ENCODE data around the gene NMNAT2.

NMNAT2 gene

DNA sequence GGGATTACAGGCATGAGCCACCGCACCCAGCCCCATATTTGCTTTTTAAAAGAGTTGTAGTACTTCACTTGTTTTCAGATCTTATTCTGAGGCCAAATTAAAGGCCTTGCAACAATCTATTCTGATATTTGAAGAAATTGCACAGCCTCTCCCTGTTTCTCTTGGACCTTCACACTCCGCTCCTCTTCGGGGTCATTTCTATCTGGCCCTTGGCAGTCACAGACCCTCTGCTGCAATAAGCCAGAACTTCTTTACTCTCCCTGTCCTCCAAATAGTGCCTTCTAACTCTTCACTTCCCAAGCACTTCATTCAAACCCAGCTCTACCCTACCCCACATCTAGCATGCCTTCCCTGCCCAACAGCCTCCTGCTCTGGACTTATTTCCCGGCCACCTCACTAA lies 121.4 kb downstream of the NMNAT2 start:
- H3K27ac ChIP-seq (ENCODE audit: low read depth, low read length), result no peak overlapping the region
- no peaks in the 10 kb centered on the region for H3K27me3 ChIP-seq (ENCODE audit: insufficient read depth, low read length)
- H3K4me1 ChIP-seq (ENCODE audit: insufficient read depth, low read length), result peaks cover 23% of the 10 kb centered on the region
- WGBS, result 93% methylated on average over 4 of the region's 4 CpGs
- H3K9me3 ChIP-seq (ENCODE audit: insufficient read depth, low read depth, low read length), result no peaks in the 10 kb centered on the region
- H3K9ac ChIP-seq (ENCODE audit: low read depth, low read length), result no peak overlapping the region
- no peaks in the 10 kb centered on the region for H3K36me3 ChIP-seq (ENCODE audit: insufficient read depth, low read length)
- H3K4me3 ChIP-seq (ENCODE audit: low read length), result no peak overlapping the region

GRCh38 chr1:183295521-183295920 lies 122.7 kb downstream of the NMNAT2 start:
- WGBS, result 76% methylated on average over 5 of the region's 5 CpGs
- Histone ChIP-seq H3K27ac (ENCODE audit: low read depth, low read length) (no peak overlapping the region), H3K9me3 (ENCODE audit: insufficient read depth, low read depth, low read length) (no peaks in the 10 kb centered on the region), H3K4me3 (ENCODE audit: low read length) (no peak overlapping the region), H3K27me3 (ENCODE audit: insufficient read depth, low read length) (no peaks in the 10 kb centered on the region), H3K9ac (ENCODE audit: low read depth, low read length) (no peak overlapping the region), H3K36me3 (ENCODE audit: insufficient read depth, low read length) (no peaks in the 10 kb centered on the region), H3K4me1 (ENCODE audit: insufficient read depth, low read length) (peaks cover 30% of the 10 kb centered on the region)

- H3K27ac ChIP-seq (ENCODE audit: low read depth, low read length), result no peak overlapping the region
- no peak overlapping the region for H3K9ac ChIP-seq (ENCODE audit: low read depth, low read length)
- H3K4me1 ChIP-seq (ENCODE audit: insufficient read depth, low read length), result peaks cover 30% of the 10 kb centered on the region
- 63% methylated on average over 1 of the region's 1 CpG for WGBS
- no peaks in the 10 kb centered on the region for H3K36me3 ChIP-seq (ENCODE audit: insufficient read depth, low read length)
- no peak overlapping the region for H3K4me3 ChIP-seq (ENCODE audit: low read length)
- no peaks in the 10 kb centered on the region for H3K27me3 ChIP-seq (ENCODE audit: insufficient read depth, low read length)
- no peaks in the 10 kb centered on the region for H3K9me3 ChIP-seq (ENCODE audit: insufficient read depth, low read depth, low read length)
Observed at GRCh38 chr1:183293876-183294275, 124.3 kb downstream of the NMNAT2 start.

- H3K4me1 ChIP-seq (ENCODE audit: insufficient read depth, low read length), result peaks cover 30% of the 10 kb centered on the region
- WGBS, result 92% methylated on average over 9 of the region's 9 CpGs
- no peak overlapping the region for H3K27ac ChIP-seq (ENCODE audit: low read depth, low read length)
Observed at GRCh38 chr1:183293241-183293640, 124.9 kb downstream of the NMNAT2 start.

GRCh38 chr1:183291802-183292514 lies 126.2 kb downstream of the NMNAT2 start:
- no peaks in the 10 kb centered on the region for H3K27me3 ChIP-seq (ENCODE audit: insufficient read depth, low read length)
- peak overlapping the region; percentile 15; the same call in 1 of the 2 replicates for H3K27ac ChIP-seq (ENCODE audit: low read depth, low read length)
- WGBS, result 46% methylated on average over 11 of the region's 11 CpGs
- H3K9me3 ChIP-seq (ENCODE audit: insufficient read depth, low read depth, low read length), result no peaks in the 10 kb centered on the region
- H3K4me1 ChIP-seq (ENCODE audit: insufficient read depth, low read length), result peaks cover 30% of the 10 kb centered on the region
- H3K36me3 ChIP-seq (ENCODE audit: insufficient read depth, low read length), result no peaks in the 10 kb centered on the region
- no peak overlapping the region for H3K9ac ChIP-seq (ENCODE audit: low read depth, low read length)
- no peak overlapping the region for H3K4me3 ChIP-seq (ENCODE audit: low read length)

More at GRCh38 chr1:183293241-183293640, 124.9 kb downstream of the NMNAT2 start:
- Histone ChIP-seq H3K27me3 (ENCODE audit: insufficient read depth, low read length) (no peaks in the 10 kb centered on the region), H3K4me3 (ENCODE audit: low read length) (no peak overlapping the region), H3K9ac (ENCODE audit: low read depth, low read length) (no peak overlapping the region), H3K36me3 (ENCODE audit: insufficient read depth, low read length) (no peaks in the 10 kb centered on the region), H3K9me3 (ENCODE audit: insufficient read depth, low read depth, low read length) (no peaks in the 10 kb centered on the region)

GRCh38 chr1:183291216-183291762 lies 126.9 kb downstream of the NMNAT2 start:
- Histone ChIP-seq H3K9me3 (ENCODE audit: insufficient read depth, low read depth, low read length) (no peaks in the 10 kb centered on the region), H3K27ac (ENCODE audit: low read depth, low read length) (0 out of 2 replicates have a peak overlapping the region, but pooled peaks have one; percentile 15), H3K36me3 (ENCODE audit: insufficient read depth, low read length) (no peaks in the 10 kb centered on the region), H3K27me3 (ENCODE audit: insufficient read depth, low read length) (no peaks in the 10 kb centered on the region), H3K4me3 (ENCODE audit: low read length) (no peak overlapping the region), H3K9ac (ENCODE audit: low read depth, low read length) (no peak overlapping the region), H3K4me1 (ENCODE audit: insufficient read depth, low read length) (peaks cover 30% of the 10 kb centered on the region)
- WGBS, result 83% methylated on average over 5 of the region's 5 CpGs

- H3K27me3 ChIP-seq (ENCODE audit: insufficient read depth, low read length), result no peaks in the 10 kb centered on the region
- no peaks in the 10 kb centered on the region for H3K9me3 ChIP-seq (ENCODE audit: insufficient read depth, low read depth, low read length)
- H3K4me1 ChIP-seq (ENCODE audit: insufficient read depth, low read length), result peaks cover 30% of the 10 kb centered on the region
- no peak overlapping the region for H3K4me3 ChIP-seq (ENCODE audit: low read length)
- WGBS, result 88% methylated on average over 6 of the region's 6 CpGs
- no peak overlapping the region for H3K9ac ChIP-seq (ENCODE audit: low read depth, low read length)
- no peak overlapping the region for H3K27ac ChIP-seq (ENCODE audit: low read depth, low read length)
- no peaks in the 10 kb centered on the region for H3K36me3 ChIP-seq (ENCODE audit: insufficient read depth, low read length)
Observed at GRCh38 chr1:183290628-183291027, 127.6 kb downstream of the NMNAT2 start.

GRCh38 chr1:183289051-183289496 lies 129.1 kb downstream of the NMNAT2 start:
- Histone ChIP-seq H3K36me3 (ENCODE audit: insufficient read depth, low read length) (no peaks in the 10 kb centered on the region), H3K9me3 (ENCODE audit: insufficient read depth, low read depth, low read length) (no peaks in the 10 kb centered on the region), H3K27ac (ENCODE audit: low read depth, low read length) (no peak overlapping the region), H3K9ac (ENCODE audit: low read depth, low read length) (no peak overlapping the region), H3K4me1 (ENCODE audit: insufficient read depth, low read length) (peaks cover 29% of the 10 kb centered on the region), H3K4me3 (ENCODE audit: low read length) (no peak overlapping the region), H3K27me3 (ENCODE audit: insufficient read depth, low read length) (no peaks in the 10 kb centered on the region)
- 95% methylated on average over 9 of the region's 9 CpGs for WGBS

GRCh38 chr1:183288583-183288982 lies 129.6 kb downstream of the NMNAT2 start:
- no peaks in the 10 kb centered on the region for H3K36me3 ChIP-seq (ENCODE audit: insufficient read depth, low read length)
- 90% methylated on average over 2 of the region's 2 CpGs for WGBS
- no peak overlapping the region for H3K9ac ChIP-seq (ENCODE audit: low read depth, low read length)
- H3K4me3 ChIP-seq (ENCODE audit: low read length), result no peak overlapping the region
- no peaks in the 10 kb centered on the region for H3K27me3 ChIP-seq (ENCODE audit: insufficient read depth, low read length)
- H3K27ac ChIP-seq (ENCODE audit: low read depth, low read length), result no peak overlapping the region
- H3K9me3 ChIP-seq (ENCODE audit: insufficient read depth, low read depth, low read length), result no peaks in the 10 kb centered on the region
- peaks cover 24% of the 10 kb centered on the region for H3K4me1 ChIP-seq (ENCODE audit: insufficient read depth, low read length)

DNA sequence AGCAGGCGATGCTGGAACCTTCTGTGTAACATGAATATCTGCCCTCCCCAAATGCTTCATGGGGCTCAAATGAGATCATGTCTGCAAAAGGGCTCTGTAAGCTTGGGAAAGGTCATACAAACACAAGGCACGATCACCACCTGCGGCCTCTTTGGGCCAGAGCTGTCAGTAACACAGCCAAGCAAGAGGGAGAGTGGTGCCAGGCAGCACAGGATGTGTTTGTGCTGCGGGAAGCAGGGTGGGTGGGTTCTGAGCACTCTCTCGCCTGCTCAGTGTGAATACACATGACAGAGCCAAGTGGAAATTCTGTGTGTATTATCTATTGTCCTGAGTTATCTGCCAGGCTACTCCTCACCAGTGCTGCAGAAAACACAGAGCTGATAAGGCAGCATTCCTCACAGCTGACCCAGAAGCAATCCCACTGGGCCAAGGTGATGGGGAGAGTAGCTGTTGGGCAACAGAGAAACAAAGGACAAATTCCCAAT lies 130.9 kb downstream of the NMNAT2 start:
- no peaks in the 10 kb centered on the region for H3K36me3 ChIP-seq (ENCODE audit: insufficient read depth, low read length)
- no peaks in the 10 kb centered on the region for H3K9me3 ChIP-seq (ENCODE audit: insufficient read depth, low read depth, low read length)
- H3K4me1 ChIP-seq (ENCODE audit: insufficient read depth, low read length), result peaks cover 13% of the 10 kb centered on the region
- H3K4me3 ChIP-seq (ENCODE audit: low read length), result no peak overlapping the region
- H3K27me3 ChIP-seq (ENCODE audit: insufficient read depth, low read length), result no peaks in the 10 kb centered on the region
- no peak overlapping the region for H3K9ac ChIP-seq (ENCODE audit: low read depth, low read length)
- H3K27ac ChIP-seq (ENCODE audit: low read depth, low read length), result no peak overlapping the region
- 89% methylated on average over 5 of the region's 5 CpGs for WGBS

DNA sequence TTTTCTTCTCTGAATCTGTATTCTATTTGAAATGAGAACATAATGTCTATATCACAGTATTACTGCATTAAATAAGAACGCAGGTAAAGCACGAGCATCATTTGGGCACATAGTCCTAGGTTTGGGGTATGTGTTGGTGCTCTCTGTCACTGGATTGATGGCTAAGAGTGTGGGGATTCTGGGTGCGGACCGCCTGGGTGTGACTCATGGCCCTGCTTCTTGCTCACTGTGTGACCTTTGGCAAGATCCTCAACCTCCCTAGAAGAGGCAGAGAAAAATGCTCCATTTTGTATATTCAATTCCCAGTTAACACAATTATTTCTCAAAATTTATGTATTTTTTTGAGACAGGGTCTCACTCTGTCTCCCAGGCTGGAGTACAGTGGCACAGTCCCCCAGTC lies 132.4 kb downstream of the NMNAT2 start:
- Histone ChIP-seq H3K27me3 (ENCODE audit: insufficient read depth, low read length) (no peaks in the 10 kb centered on the region), H3K4me3 (ENCODE audit: low read length) (no peak overlapping the region), H3K27ac (ENCODE audit: low read depth, low read length) (no peak overlapping the region), H3K36me3 (ENCODE audit: insufficient read depth, low read length) (no peaks in the 10 kb centered on the region), H3K4me1 (ENCODE audit: insufficient read depth, low read length) (peaks cover 9% of the 10 kb centered on the region), H3K9ac (ENCODE audit: low read depth, low read length) (no peak overlapping the region), H3K9me3 (ENCODE audit: insufficient read depth, low read depth, low read length) (no peaks in the 10 kb centered on the region)
- WGBS, result 76% methylated on average over 4 of the region's 4 CpGs
